Gastrocnemius medialis (tissue), 4 donors: ENCODE measurements around the gene FOXC2.

Experiments
- CTCF ChIP-seq, 5 experiments: fragments of 450-650 bp in 3 of 5; fragments of 200-600 bp in 2 of 5; sonication (generic) in 2 of 5; IDR thresholded peaks in 4 of 5; conservative IDR thresholded peaks in 1 of 5; 1 replicate in 4 of 5; 2 replicates in 1 of 5; pipeline ENCODE4 v1.5.1; 2016 to 2019; ENCODE audit warnings: antibody characterized with exemption in 5 of 5, mild to moderate bottlenecking in 3 of 5, moderate library complexity in 3 of 5
- POLR2A ChIP-seq, 2 donors: fragments of 450-650 bp; IDR thresholded peaks; one replicate each; pipeline ENCODE4 v1.6.1; 2017; ENCODE audit warnings: antibody characterized with exemption in 2 of 2, mild to moderate bottlenecking in 2 of 2, moderate library complexity in 2 of 2

- TF ChIP-seq CTCF (IDR thresholded peaks at IDR 0.05 in 4 of 5, conservative IDR thresholded peaks at IDR 0.05 in 1 of 5) (no peak), POLR2A (IDR thresholded peaks at IDR 0.05) (no peak)
These were observed 39.3 kb upstream of the FOXC2 start for GRCh38 chr16:86527366-86527765.
